Activated T-cell treated with anti-CD3 and anti-CD28 coated beads for 24 hours (primary cell): ENCODE data around the gene CCDC74B.
A peak's percentile ranks its signal among the peaks of the same experiment; 100 is the strongest.
"Not testable (repeated sequence)": the region's sequence is repeated elsewhere in the genome, so short reads cannot be mapped to it uniquely, and the experiment has no call there.

Experiments
- DNase-seq: peaks from one replicate; pipeline ENCODE4 v3.0.0-alpha.2; 2020; ENCODE audit warnings: low read depth

The CCDC74B gene

GRCh38 chr2:130145006-130145414 lies at the start of gene CCDC74B:
Gene CCDC74B, minus strand, starts transcription at chr2:130145112. Its CDS starts 116 bp downstream, at chr2:130144996.
- peak; percentile 34 for DNase-seq

- DNase-seq = not testable (repeated sequence)
Observed at GRCh38 chr2:130193824-130194223, 48.9 kb upstream of the CCDC74B start.

GRCh38 chr2:130192451-130192850 lies 47.5 kb upstream of the CCDC74B start:
- DNase-seq = not testable (repeated sequence)

- not testable (repeated sequence) for DNase-seq
Observed at GRCh38 chr2:130191319-130191718, 46.4 kb upstream of the CCDC74B start.

GRCh38 chr2:130190237-130190636 lies 45.3 kb upstream of the CCDC74B start:
- DNase-seq = no peak

GRCh38 chr2:130188958-130189357 lies 44.0 kb upstream of the CCDC74B start:
- DNase-seq = not testable (repeated sequence)

GRCh38 chr2:130187859-130188792 lies 43.2 kb upstream of the CCDC74B start:
- DNase-seq = not testable (repeated sequence)

GRCh38 chr2:130187268-130187667 lies 42.4 kb upstream of the CCDC74B start:
- no peak for DNase-seq

GRCh38 chr2:130186391-130186790 lies 41.5 kb upstream of the CCDC74B start:
- no peak for DNase-seq

- no peak for DNase-seq
Observed at GRCh38 chr2:130185896-130186295, 41.0 kb upstream of the CCDC74B start.

GRCh38 chr2:130185436-130185835 lies 40.5 kb upstream of the CCDC74B start:
- no peak for DNase-seq

- no peak for DNase-seq
Observed at GRCh38 chr2:130183512-130184373, 38.8 kb upstream of the CCDC74B start.

- DNase-seq = not testable (repeated sequence)
Observed at GRCh38 chr2:130182826-130183511, 38.1 kb upstream of the CCDC74B start.

GRCh38 chr2:130181880-130182682 lies 37.2 kb upstream of the CCDC74B start, which contains the start of gene MZT2B:
Gene MZT2B, plus strand, starts transcription at chr2:130182262. Its CDS starts 21 bp downstream, at chr2:130182283.
- peak; percentile 87 for DNase-seq

- DNase-seq = peak; percentile 96
Observed at GRCh38 chr2:130181325-130181879, 36.5 kb upstream of the CCDC74B start, which contains the start of gene SMPD4. Gene SMPD4, minus strand, starts transcription at chr2:130181602. Its CDS starts 5,010 bp downstream, at chr2:130176592.

- DNase-seq = not testable (repeated sequence)
Observed at GRCh38 chr2:130180404-130181324, 35.8 kb upstream of the CCDC74B start.

GRCh38 chr2:130174866-130175265 lies 30.0 kb upstream of the CCDC74B start:
- not testable (repeated sequence) for DNase-seq

GRCh38 chr2:130169896-130170295 lies 25.0 kb upstream of the CCDC74B start:
- no peak for DNase-seq

- not testable (repeated sequence) for DNase-seq
Observed at GRCh38 chr2:130169163-130169562, 24.3 kb upstream of the CCDC74B start.
